Right atrium auricular region (tissue), 2 donors: Measurements from ENCODE around the gene KLHL17. TPM values are rescaled to one million over a fixed set of nuclear protein-coding genes. Genes with fewer than 3 reads are reported as not detected.

ENCODE experiments used
- DNase-seq: peaks from one replicate; pipeline ENCODE4 v3.0.0-alpha.2; 2019; ENCODE audit warnings: low spot score
- H3K27ac ChIP-seq, 2 donors: fragments of 200-600 bp; sonication (generic); 1 replicate in 1 of 2; 2 replicates in 1 of 2; pipeline ENCODE4 v1.5.1; 2016 to 2019
- H3K27me3 ChIP-seq, 2 donors: fragments of 200-600 bp; sonication (generic); one replicate each; pipeline versions ENCODE4 v1.5.1 to v1.6.0; 2017 to 2019
- H3K36me3 ChIP-seq: fragments of 200-600 bp; sonication (generic); one replicate; pipeline ENCODE4 v1.5.1; 2016
- H3K4me1 ChIP-seq, 2 donors: fragments of 200-600 bp; sonication (generic); one replicate each; pipeline versions ENCODE4 v1.5.1 to v1.6.0; 2017 to 2019
- H3K4me3 ChIP-seq, 2 donors: fragments of 200-600 bp; sonication (generic); 1 replicate in 1 of 2; 2 replicates in 1 of 2; pipeline ENCODE4 v1.5.1; 2017 to 2019; ENCODE audit warnings: mild to moderate bottlenecking in 1 of 2, moderate library complexity in 1 of 2
- H3K9me3 ChIP-seq, 2 donors: fragments of 200-600 bp; sonication (generic); one replicate each; pipeline ENCODE4 v1.5.1; 2019
- CTCF ChIP-seq, 2 donors: fragments of 200-600 bp; sonication (generic); IDR thresholded peaks; one replicate each; pipeline ENCODE4 v1.5.1; 2019; ENCODE audit warnings: antibody characterized with exemption in 2 of 2
- total RNA-seq, 2 donors: library from RNA; depleted of rRNA; stranded (reverse); fragments of >200 nt; gene quantifications; one replicate each; pipeline ENCODE4 v1.1.0, GENCODE V29; 2016

KLHL17 gene
- total RNA-seq, 2 donors from 2014 or later = 2.4 to 2.9 TPM

DNA sequence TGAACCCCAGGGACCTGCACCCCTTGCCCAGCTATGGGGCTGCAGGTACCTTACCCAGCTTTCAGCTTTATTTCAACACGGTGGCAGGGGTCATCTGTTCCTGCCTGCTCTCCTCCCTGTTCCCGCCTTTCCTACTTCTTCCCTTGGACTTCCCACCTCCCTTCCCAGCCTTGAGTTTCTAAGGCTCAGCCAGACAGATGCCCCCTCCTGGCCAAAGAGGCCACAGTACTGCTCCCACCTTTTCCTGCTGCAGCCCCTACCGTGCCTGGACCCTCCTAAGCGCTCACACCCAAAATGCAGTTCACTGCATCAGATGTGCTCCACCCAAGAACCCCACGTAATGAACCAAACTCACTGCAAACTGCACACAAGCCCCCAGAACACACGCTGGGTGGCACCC is 9.0 kb upstream of the KLHL17 start:
- DNase-seq = no peak
- Histone ChIP-seq H3K9me3 (no peaks in the 10 kb centered on the region), H3K4me1 (no peaks in the 10 kb centered on the region), H3K4me3 (no peak overlapping the region), H3K27me3 (no peaks in the 10 kb centered on the region), H3K36me3 (peaks cover 92% of the 10 kb centered on the region), H3K27ac (no peak overlapping the region)
- no peak for TF ChIP-seq CTCF (IDR thresholded peaks at IDR 0.05)

DNA sequence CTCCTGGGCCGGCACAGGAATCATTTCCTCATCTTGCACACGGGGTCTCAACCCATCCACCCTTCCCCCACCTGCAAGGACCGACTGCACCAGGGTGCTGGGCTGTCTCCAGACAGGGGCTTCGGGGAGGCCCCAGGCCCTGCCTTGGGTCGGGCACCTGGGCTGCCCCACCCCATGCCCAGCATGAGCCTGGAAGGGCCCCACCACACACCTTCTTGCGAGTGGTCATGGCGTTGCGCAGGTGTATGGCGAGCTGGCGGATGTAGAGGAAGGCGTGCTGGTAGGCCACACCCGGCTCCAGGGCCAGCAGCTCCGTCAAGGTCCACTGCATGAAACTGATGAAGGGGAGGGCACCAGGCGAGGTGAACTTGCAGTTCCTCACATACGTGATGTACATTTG is 8.2 kb upstream of the KLHL17 start:
- Histone ChIP-seq H3K9me3 (no peaks in the 10 kb centered on the region), H3K27me3 (no peaks in the 10 kb centered on the region), H3K4me1 (peaks cover 0 to 2% of the 10 kb centered on the region in 2 donors), H3K4me3 (no peak overlapping the region), H3K36me3 (peaks cover 95% of the 10 kb centered on the region), H3K27ac (no peak overlapping the region)
- TF ChIP-seq CTCF (IDR thresholded peaks at IDR 0.05) = no peak
- DNase-seq = no peak

GRCh38 chr1:952603-953002 is 7.8 kb upstream of the KLHL17 start:
- H3K4me1 ChIP-seq = peaks cover 0 to 6% of the 10 kb centered on the region in 2 donors
- no peaks in the 10 kb centered on the region for H3K27me3 ChIP-seq
- no peak for TF ChIP-seq CTCF (IDR thresholded peaks at IDR 0.05)
- H3K27ac ChIP-seq = no peak overlapping the region
- H3K9me3 ChIP-seq = no peaks in the 10 kb centered on the region
- H3K4me3 ChIP-seq = no peak overlapping the region
- no peak for DNase-seq
- peaks cover 91% of the 10 kb centered on the region for H3K36me3 ChIP-seq

- no peak for DNase-seq
Measured at GRCh38 chr1:953524-954320, 6.7 kb upstream of the KLHL17 start.

GRCh38 chr1:954927-955326 is 5.5 kb upstream of the KLHL17 start:
- TF ChIP-seq CTCF (IDR thresholded peaks at IDR 0.05) = no peak
- no peak overlapping the region for H3K4me3 ChIP-seq
- peaks cover 0 to 24% of the 10 kb centered on the region in 2 donors for H3K4me1 ChIP-seq
- H3K27ac ChIP-seq = no peak overlapping the region
- DNase-seq = no peak
- H3K9me3 ChIP-seq = no peaks in the 10 kb centered on the region
- peaks cover 68% of the 10 kb centered on the region for H3K36me3 ChIP-seq
- H3K27me3 ChIP-seq = no peaks in the 10 kb centered on the region

More at GRCh38 chr1:953524-954320, 6.7 kb upstream of the KLHL17 start:
- no peaks in the 10 kb centered on the region for H3K27me3 ChIP-seq
- no peaks in the 10 kb centered on the region for H3K9me3 ChIP-seq
- peaks cover 80% of the 10 kb centered on the region for H3K36me3 ChIP-seq
- H3K4me3 ChIP-seq = no peak overlapping the region
- H3K4me1 ChIP-seq = peaks cover 0 to 17% of the 10 kb centered on the region in 2 donors
- no peak for TF ChIP-seq CTCF (IDR thresholded peaks at IDR 0.05)
- H3K27ac ChIP-seq = no peak overlapping the region

GRCh38 chr1:955474-955873 is 4.9 kb upstream of the KLHL17 start:
- H3K4me1 ChIP-seq = peaks cover 0 to 28% of the 10 kb centered on the region in 2 donors

More at GRCh38 chr1:955474-955873, 4.9 kb upstream of the KLHL17 start:
- no peak for TF ChIP-seq CTCF (IDR thresholded peaks at IDR 0.05)
- Histone ChIP-seq H3K27ac (no peak overlapping the region), H3K27me3 (no peaks in the 10 kb centered on the region), H3K4me3 (no peak overlapping the region), H3K36me3 (peaks cover 63% of the 10 kb centered on the region), H3K9me3 (no peaks in the 10 kb centered on the region)
- no peak for DNase-seq
